ENCODE measurements around the gene TM9SF4. TPM values are rescaled to one million over a fixed set of nuclear protein-coding genes. Genes with fewer than 3 reads are reported as not detected.
A peak's percentile ranks its signal among the peaks of the same experiment; 100 is the strongest.
"Not testable (repeated sequence)": the region's sequence is repeated elsewhere in the genome, so short reads cannot be mapped to it uniquely, and the experiment has no call there.

TM9SF4 gene
- total RNA-seq, 1 experiment from 2014 or later, result 45.9 TPM

DNA sequence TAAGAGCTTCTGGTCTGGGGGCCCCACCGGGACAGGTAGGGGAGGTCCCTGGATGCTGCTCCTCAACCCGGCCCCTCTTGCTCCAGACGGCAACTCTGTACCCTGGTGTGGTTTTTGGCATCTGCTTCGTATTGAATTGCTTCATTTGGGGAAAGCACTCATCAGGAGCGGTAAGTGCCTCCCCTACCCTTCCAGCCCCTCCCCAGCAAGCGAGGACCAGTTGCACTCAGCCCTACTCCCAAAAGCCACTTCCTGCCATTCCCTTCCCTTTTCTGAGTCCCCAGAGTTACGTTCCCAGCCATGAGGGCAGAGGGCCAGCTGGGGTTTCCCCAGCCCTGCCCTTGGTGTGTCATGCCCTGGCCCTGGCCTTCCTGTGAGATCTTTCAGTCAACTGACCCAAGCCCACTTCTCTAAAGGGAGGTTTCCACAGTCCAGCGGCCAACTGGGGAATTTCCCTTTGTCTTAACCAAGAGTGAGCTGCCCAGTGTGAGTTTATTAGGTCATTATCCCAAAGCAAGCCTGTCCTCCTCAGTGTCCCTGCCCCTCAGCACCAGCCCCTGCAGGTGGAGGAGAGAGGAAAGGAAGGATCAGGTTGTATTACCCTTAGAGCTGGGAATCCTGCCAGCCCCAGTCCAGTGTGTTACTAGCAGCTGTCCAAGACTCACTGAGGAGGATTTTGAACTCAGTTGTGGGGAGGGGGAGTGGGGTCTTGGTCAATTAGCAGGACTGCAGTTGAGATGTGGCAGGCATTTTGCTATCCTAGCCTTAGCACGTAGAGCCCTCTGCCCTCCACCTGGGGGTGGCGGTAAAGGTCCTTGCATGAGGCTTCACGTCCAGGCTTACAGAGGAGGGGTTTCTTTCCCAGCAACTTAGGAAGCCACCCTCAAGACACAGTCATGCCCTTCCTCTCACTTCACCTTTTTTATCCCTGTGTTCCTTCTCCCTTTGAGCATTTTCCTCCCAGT, 45.8 kb downstream of the TM9SF4 start:
- peak; percentile 42 for DNase-seq (ENCODE audit: low spot score)

DNA sequence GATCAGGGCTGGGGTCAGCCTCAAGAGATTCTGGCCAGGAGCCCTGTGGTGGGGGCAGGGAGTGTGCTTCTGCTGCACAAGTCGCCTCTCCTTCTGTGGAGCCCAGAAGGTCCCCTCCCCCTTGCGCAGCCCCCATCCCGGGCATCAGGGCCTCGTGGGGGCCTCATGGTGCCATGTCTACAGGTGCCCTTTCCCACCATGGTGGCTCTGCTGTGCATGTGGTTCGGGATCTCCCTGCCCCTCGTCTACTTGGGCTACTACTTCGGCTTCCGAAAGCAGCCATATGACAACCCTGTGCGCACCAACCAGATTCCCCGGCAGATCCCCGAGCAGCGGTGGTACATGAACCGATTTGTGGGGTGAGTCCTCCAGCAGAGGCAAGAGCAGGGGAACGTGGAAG, 48.1 kb downstream of the TM9SF4 start:
- no peak for DNase-seq (ENCODE audit: low spot score)

DNA sequence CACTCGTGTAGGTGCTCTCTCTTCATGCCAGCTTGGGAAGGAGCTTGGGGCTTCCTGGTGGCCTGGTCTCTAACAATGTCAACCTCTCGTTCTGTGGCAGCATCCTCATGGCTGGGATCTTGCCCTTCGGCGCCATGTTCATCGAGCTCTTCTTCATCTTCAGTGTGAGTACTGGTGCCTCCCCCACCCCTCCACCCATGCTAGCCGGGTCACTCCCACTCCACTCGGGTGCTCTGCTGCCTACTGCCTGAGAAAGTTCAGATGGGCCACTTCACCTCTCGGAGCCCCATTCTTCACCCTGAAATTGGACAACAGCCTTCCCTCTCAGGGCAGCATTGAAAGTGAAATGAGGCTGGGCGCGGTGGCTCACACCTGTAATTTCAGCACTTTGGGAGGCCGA, 48.8 kb downstream of the TM9SF4 start:
- no peak for DNase-seq (ENCODE audit: low spot score)

DNA sequence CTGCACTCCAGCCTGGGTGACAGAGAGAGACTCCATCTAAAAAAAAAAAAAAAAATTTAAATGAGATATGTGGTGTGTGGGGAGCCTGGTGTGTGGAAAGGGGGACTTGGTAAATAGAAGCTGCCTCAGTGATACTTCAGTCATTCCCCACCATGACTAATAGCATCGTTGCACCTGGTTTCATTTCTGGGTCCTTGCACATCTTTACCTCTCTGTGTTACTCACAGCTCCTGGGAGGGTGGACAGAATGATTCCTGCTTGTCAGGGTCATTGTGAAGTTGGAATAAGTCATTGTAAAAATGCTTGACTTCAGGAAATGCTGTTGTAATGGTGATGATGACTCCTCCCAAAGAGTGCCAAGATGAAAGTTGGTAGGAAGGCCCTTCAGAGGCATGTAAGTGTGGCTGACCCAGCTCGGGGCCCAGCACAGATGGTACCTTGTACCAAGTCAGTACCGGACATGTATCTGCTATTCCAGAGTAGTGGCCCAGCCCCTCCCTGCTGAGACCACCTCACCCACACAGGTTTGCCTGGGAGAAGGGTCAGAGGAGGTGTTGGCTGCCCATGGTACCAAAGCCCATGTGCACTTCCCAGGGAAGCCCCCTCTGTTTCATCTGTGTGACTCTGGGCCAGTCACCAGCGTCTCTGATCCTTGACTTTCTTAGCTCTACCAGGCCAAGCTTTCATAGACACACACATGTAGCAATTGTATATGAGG, 49.6 kb downstream of the TM9SF4 start:
- DNase-seq (ENCODE audit: low spot score), result no peak

DNA sequence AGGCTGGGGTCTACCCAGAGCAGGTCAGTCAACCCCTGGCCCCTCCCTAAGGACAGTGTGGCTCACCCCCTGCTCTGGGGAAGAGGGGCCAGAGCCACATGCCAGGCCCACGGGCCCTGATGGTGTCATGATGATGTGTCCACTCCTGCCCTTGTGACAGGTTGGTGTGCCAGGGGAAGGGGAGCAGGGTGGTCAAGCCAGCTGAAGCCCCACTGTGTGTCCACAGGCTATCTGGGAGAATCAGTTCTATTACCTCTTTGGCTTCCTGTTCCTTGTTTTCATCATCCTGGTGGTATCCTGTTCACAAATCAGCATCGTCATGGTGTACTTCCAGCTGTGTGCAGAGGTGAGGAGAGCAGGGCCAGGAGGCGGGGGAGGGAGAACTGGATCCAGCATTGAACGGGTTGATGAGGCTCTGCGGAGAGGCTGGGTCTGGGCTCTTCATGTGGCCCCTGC, 50.3 kb downstream of the TM9SF4 start:
- DNase-seq (ENCODE audit: low spot score), result no peak

DNA sequence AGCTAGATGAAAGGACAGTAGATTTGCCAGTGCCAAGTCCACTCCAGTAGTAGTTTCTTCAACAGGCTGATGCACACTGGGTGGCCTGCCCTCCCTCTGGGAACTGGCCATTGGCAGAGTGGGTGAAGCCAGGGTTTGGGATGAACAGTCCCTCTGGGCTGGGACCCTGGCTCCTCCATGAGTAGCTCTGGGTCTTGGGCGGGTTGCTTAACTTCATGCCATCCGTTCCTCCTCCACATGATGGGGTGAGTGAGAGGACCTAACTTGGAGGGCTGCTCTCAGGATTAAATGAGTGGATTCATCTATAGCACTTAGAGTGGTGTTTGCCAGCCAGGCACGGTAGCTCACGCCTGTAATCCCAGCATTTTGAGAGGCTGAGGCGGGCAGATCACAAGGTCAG, 50.8 kb downstream of the TM9SF4 start:
- no peak for DNase-seq (ENCODE audit: low spot score)

DNA sequence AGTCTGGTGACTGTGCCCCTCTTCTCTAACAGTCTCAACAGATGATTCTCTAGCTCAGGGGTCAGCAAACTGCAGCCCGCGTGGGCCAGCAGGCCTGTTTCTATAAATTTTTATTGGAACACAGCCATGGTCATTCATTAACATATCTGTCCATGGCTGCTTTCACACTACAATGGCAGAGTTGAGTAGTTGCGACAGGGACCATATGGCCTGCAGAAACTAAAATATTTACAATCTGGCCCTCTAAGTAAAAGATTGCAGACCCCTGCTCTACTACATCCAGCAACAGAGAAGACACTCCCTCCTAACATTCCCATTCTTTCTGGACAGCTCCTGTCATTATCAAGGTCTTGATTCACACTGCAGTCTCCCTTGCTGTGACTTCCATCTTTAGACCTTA, 52.8 kb downstream of the TM9SF4 start:
- DNase-seq (ENCODE audit: low spot score), result no peak

DNA sequence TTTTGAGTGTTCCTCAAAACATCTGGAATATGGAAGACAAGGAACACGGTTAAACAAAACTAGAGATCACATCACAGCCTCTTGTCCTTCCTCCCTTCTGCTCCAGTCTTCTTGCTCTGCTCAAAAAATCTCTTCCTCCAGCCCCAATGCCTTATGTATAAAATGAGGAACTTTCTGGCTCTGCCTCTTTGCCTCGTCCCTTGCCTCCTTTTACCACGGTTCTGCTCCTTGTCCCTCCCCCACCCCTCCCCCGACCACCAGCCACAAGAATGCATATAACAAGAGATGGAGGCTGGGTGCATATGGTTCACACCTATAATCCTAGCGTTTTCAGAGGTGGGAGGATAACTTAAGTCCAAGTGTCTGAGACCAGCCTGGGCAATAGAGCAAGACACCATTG, 54.4 kb downstream of the TM9SF4 start:
- no peak for DNase-seq (ENCODE audit: low spot score)

DNA sequence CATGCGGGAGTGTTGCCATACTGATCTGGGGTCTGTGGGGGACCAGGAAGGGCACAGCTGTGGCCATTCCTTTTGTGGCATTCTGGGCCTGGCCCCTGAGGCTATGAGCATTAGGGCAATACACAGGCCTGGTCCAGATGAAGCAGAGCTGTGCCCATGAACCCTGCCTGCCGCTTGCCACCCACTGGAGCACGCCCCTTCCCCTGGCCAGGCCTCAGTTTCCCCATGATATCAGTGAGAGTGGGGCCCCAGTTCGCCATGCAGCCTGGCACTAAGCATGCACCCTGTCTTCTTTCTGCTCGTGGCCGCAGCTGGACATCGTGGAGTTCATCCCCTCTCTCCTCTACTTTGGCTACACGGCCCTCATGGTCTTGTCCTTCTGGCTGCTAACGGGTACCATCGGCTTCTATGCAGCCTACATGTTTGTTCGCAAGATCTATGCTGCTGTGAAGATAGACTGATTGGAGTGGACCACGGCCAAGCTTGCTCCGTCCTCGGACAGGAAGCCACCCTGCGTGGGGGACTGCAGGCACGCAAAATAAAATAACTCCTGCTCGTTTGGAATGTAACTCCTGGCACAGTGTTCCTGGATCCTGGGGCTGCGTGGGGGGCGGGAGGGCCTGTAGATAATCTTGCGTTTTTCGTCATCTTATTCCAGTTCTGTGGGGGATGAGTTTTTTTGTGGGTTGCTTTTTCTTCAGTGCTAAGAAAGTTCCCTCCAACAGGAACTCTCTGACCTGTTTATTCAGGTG, 55.6 kb downstream of the TM9SF4 start:
- no peak for DNase-seq (ENCODE audit: low spot score)

DNA sequence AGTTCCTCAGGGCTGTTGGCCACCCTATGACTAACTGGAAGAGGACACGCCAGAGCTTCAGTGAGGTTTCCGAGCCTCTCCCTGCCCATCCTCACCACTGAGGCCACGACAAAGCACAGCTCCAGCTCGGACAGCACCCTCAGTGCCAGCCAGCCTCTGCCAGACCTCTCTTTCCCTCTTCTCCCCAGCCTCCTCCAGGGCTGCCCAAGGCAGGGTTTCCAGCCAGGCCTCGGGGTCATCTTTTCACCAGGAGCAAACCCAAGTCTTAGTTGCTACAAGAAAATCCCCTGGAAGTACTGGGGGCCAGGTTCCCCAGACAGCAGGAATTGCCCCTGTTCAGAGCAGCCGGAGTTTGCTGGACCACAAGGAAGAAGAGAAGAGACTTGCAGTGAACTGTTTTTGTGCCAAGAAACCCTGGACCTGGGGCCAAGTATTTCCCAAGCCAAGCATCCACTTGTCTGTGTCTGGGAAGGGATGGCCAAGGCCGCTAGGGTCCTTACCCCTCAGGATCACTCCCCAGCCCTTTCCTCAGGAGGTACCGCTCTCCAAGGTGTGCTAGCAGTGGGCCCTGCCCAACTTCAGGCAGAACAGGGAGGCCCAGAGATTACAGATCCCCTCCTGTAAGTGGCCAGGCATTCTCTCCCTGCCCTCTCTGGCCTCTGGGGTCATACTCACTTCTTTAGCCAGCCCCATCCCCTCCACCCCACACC, 56.5 kb downstream of the TM9SF4 start:
- no peak for DNase-seq (ENCODE audit: low spot score)

DNA sequence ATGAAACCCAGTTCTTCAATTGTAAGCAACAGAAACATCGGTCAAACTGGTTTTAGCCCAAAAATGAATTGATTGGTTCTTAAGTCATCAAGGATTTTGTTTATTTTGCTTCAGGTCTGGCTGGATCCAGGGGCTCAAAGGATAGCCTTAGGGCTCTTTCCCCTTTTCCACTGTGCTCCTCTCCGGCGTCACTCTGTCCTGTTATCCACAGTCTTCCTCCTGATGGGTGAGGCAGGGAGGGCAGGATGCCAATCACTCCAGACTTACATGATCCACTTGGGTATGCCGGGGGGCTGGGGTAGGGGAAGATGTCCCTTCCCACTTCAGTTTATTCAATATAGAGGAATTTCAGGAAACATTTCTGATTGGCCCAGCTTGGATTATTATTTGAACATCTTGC, 58.0 kb downstream of the TM9SF4 start:
- DNase-seq (ENCODE audit: low spot score), result no peak

DNA sequence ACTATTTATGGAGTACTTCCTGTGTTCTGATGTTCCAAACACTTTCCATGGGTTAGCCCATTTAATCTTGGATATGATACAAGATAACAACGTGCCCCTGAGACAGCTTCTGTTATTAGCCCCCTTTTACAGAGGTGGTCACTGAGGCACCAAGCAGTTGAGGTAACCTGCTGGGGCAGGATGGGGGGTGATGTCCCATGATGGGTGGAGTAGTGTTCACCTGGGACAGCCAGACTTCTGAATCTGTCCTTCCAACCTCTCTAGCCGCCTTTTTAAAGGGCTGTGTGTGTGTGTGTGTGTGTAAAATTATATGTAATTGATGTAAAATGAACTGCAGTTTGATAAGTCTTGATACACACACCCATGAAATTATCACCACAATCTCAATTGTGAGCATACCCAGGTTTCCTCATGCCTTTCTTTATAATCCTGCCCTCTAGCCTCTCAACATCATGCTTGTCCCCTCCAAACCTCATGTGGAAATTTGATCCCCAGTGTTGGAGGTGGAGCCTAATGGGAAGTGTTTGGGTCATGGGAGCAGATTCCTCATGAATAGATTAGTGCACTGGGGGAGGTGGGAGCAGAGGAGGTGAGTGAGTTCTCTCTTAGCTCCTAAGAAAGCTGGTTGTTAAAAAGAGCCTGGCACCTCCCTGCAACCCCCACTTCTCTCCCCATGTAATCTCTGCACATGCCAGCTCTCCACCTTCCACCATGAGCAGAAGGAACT, 58.8 kb downstream of the TM9SF4 start:
- DNase-seq (ENCODE audit: low spot score), result no peak

DNA sequence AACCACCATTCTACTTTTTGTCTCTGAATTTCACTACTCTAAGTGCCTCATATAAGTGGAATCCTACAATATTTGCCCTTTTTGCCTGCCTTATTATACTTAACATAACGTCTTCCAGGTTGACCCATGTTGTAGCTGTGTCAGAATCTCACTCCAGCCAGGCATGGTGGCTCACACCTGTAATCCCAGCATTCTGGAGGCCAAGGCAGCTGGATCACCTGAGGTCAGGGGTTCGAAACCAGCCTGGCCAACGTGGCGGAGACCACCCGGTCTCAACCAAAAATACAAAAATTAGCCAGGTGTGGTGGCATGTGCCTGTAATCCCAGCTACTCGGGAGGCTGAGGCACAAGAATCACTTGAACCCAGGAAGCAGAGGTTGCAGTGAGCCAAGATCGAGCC, 68.2 kb downstream of the TM9SF4 start:
- DNase-seq (ENCODE audit: low spot score), result not testable (repeated sequence)

DNA sequence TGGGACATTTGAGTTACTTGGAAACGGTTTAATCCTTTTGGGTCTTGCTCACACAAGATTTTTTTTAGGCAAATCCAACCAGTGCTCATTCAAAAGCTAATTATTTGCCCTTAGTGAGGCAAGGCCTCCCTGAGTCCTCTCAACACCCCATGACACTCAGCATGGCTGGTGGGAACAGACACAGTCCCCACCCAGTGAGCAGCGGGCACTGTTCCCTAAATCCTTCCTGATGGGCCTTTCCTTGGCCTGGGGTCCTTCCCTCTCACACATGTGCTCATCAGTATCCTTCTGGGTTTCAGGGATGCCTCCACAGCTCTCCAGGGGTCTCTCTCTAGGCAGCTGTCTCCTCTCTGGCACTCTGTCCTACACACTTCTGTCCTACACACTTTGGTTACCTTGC, 70.0 kb downstream of the TM9SF4 start:
- DNase-seq (ENCODE audit: low spot score), result no peak

DNA sequence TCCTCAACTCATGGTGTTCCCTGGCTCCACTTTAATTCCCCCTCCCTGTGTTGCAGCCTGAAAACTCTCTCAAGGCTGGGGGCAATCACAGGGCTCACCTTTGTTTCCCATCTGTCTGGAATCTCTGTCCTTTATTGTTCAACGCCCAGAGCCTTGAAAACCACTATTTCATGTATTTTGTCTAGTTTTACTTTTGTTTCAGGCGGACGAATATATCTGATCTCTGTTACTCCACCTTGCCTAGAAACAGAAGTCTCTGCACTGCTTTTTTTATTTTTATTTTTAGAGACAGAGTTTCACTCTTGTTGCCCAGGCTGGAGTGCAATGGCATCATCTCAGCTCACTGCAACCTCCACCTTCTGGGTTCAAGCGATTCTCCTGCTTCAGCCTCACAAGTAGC, 70.4 kb downstream of the TM9SF4 start:
- no peak for DNase-seq (ENCODE audit: low spot score)

DNA sequence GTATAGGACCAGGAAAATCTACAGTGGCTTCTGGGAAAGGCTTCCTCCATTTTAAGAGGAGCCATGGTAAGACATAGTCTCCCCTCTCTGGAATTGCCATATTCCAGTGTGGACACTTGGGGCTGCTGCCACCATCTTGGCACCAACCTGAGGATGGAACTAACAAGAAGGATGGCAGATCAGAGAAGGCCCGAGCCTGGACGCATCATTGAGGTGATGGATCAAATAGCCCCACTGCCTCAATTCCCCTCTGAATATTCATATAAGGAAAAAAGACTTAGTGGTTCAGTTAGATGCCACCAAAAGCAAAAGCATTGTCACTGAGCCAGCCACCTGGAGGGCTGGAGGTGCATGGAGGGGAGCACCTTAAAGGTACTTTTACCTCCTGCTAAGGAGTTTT, 72.1 kb downstream of the TM9SF4 start:
- no peak for DNase-seq (ENCODE audit: low spot score)

DNA sequence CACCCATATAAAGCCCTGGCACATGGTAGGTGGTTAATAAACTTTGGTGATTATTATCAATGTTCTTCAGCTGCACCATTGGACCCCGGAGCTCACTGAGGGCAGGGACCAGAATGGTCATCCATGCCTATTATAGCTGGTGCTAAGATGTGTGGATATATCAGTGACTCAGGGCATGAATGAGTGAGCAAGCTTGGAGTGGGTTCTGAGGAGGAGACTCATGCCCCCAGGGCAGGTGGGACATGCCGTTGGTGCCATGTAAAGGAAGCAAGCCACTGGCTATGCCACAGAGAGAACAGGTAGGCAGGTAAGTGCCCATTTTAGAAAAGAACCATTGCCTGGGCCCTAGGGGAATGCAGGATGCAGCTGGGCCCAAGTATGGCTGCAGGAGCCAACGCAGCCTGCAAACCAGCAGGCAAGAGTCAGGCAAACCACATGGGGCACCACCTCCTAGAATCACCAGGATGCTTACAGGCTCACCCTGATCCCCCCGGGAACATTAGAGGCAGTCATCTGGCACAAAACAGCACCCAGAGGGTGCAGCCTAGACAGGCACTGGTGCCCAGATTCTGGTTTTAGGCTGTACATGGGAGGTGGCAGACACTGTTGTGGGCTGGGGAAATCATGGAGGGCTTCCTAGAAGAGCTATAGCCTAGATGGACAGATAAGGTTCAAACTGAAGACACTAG, 74.6 kb downstream of the TM9SF4 start:
- DNase-seq (ENCODE audit: low spot score), result no peak

DNA sequence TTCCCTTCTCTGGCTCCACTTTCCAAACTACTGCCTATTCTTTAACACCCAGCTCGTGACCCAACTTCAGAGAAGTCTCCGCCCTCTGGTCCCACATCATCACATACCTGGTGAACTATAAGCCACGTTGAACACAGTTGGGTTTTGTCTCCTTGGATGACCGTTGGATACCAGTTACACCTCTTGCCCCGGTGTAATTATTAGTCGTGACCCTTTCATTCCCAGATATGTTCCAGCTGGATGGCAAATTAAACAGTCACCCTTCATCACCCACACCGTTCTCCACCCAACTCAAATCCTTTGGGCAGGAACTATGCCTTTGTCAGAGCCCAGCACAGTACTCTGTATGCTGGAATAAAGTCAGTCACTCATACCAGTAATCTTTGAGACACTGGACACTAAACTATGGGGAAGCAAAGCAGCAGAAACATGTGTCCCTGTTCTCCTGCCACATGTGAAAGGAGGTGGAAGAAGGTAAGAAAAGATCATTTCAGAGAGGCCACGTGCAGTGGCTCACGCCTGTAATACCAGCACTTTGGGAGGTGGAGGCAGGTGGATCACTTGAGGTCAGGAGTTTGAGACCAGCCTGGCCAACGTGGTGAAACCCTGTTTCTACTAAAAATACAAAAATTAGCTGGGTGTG, 75.6 kb downstream of the TM9SF4 start:
- no peak for DNase-seq (ENCODE audit: low spot score)

DNA sequence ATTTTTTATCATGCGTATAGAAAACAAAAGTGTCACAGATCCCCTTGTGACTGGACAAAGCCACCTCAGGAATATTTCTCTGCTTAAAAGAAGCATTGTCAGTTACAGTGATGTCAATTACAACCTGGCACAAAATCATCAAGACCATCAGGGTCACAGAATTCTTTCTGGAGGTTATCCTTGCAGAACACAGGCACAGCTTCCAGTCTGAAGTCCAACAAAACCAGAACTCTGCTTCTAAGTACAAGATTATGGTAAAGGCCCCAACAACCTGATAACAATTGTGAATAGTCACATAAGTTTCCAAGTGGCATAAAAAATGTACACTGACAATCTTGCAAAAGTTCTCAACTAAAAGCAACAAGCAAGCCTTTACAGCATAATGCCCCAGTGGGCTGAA, 77.0 kb downstream of the TM9SF4 start:
- DNase-seq (ENCODE audit: low spot score), result no peak
